ENCODE results near the gene ACAT2.
A peak's percentile ranks its signal among the peaks of the same experiment; 100 is the strongest.
"Not testable (repeated sequence)": the region's sequence is repeated elsewhere in the genome, so short reads cannot be mapped to it uniquely, and the experiment has no call there.

Gene ACAT2

GRCh38 chr6:159762681-159763293 lies 942 bp downstream of the ACAT2 start:
- FAIRE-seq (no peak), DNase-seq (ENCODE audit: insufficient read length, low spot score) (no peak)

- no peak for FAIRE-seq
Observed at GRCh38 chr6:159766906-159767305, 5.1 kb downstream of the ACAT2 start.

DNA sequence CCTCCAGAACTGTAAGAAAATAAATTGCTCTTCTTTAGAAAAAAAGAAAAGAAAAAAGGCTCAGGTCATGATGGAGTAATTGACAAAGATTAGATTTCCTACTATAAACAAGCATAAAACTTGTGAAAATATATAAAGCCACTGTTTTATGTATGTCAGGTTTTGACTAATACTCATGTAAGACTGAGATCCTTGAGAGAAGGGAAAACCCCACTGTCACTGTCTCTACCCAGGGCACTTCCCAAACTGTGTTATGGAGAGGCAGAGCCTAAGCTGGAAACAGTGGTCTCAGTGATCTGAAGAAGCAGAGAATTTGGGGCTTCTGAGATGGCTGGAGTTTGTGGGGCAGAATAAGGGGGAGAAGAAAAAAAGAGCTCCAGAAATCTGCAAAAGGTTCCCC lies 7.6 kb downstream of the ACAT2 start:
- no peak for DNase-seq (ENCODE audit: insufficient read length, low spot score)
- no peak for FAIRE-seq

More at GRCh38 chr6:159766906-159767305, 5.1 kb downstream of the ACAT2 start:
- no peak for DNase-seq (ENCODE audit: insufficient read length, low spot score)

- FAIRE-seq (no peak), DNase-seq (ENCODE audit: insufficient read length, low spot score) (no peak)
Observed at GRCh38 chr6:159772196-159772595, 10.4 kb downstream of the ACAT2 start.

DNA sequence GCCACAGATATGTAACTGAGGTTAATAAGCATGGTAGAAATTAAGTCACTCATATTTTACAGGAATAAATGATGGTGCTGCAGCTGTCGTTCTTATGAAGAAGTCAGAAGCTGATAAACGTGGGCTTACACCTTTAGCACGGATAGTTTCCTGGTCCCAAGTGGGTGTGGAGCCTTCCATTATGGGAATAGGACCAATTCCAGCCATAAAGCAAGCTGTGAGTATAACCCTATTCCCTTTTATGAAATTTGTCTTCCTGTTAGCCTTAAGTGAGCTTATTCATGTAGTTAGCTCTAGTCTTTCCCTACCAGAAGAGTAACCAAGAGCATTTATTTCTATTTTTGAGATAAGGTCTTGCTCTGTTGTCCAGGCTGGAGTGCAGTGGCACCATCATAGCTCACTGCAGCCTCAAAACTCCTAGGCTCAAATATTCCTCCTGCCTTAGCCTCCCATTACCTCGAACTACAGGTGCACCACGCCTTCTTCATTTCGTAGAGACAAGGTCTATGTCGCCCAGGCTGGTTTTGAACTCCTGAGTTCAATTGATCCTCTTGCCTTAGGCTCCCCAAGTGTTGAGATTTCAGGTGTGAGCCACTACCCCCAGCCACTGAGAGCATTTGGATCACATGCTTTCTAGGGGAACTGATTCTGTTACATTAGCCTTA lies 15.5 kb downstream of the ACAT2 start:
- FAIRE-seq (no peak), DNase-seq (ENCODE audit: insufficient read length, low spot score) (no peak)

DNA sequence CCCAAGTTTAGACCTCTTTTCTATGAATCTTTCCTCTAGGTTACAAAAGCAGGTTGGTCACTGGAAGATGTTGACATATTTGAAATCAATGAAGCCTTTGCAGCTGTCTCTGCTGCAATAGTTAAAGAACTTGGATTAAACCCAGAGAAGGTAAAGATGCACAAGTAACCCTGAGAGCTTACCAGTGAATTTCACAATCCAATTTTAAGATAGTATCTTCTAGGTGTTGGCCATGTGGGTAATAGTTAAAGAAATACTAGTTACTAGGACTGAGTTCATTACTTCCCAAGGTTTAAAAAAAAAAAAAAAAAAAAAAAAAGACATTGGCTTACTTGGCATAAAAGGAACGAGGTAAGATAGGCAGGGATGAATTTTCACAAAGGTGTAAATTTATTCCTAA lies 16.3 kb downstream of the ACAT2 start:
- DNase-seq (ENCODE audit: insufficient read length, low spot score): no peak
- no peak for FAIRE-seq

DNA sequence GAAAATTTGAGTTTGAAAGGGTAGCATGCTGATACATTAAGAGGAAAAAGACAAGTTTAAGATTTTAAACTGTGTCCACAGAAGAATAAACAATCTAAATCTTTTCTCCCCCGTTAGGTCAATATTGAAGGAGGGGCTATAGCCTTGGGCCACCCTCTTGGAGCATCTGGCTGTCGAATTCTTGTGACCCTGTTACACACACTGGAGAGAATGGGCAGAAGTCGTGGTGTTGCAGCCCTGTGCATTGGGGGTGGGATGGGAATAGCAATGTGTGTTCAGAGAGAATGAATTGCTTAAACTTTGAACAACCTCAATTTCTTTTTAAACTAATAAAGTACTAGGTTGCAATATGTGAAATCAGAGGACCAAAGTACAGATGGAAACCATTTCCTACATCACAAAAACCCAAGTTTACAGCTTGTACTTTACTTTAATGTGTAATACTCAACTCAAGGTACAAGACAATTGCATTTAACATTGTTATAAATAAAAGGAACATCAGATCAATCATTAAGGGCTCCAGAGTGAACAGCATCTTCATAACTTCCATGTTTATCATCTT lies 16.8 kb downstream of the ACAT2 start:
- no peak for FAIRE-seq
- DNase-seq (ENCODE audit: insufficient read length, low spot score): no peak

- no peak for DNase-seq (ENCODE audit: insufficient read length, low spot score)
- no peak for FAIRE-seq
Observed at GRCh38 chr6:159788276-159788675, 26.4 kb downstream of the ACAT2 start.

GRCh38 chr6:159788753-159789376 lies 27.0 kb downstream of the ACAT2 start:
- FAIRE-seq (no peak), DNase-seq (ENCODE audit: insufficient read length, low spot score) (peak; percentile 24)

DNA sequence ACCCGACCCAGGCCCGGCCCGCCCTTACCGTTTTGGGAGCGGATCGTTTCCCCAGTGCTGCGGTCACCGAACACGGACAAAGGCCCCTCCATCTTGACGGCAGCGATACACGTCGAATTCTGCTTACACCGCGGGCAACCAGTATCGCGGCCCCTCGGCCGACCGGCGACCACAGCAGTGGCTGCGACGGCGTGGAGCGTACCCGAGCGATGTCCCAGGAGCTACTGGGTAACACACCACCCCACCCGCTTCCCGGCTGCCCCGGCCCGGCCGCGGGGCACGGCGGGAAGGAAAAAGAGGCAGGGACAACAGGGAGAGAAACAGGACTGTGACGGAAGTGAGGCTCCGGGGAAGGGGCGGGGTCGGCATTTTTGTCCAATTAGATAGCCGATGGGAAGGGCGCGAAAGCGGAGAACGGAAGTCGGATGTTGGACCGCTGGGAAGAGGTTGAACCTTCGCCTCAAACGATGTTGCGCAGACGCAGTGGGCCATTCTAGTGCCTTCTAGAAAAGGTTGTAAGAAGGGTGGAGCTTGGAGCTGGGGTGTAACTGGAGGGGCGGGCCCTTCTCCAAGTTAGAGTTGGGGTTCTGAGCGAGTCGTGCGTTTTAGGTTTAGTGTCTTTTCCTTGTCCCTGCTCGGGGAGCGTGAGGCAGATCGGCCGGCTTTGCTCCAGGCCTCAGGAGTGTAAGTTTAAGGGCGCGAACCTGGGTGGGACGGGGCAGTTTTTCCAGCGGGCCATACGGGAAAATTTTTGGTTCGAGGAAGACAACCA lies 27.7 kb downstream of the ACAT2 start, which contains the start of gene TCP1:
TSS of gene TCP1 (minus strand) at position 226 of the 772 bp plus-strand sequence. CDS start at position 92, 134 bp downstream.
- FAIRE-seq (peak; percentile 93), DNase-seq (ENCODE audit: insufficient read length, low spot score) (peak; percentile 90)

DNA sequence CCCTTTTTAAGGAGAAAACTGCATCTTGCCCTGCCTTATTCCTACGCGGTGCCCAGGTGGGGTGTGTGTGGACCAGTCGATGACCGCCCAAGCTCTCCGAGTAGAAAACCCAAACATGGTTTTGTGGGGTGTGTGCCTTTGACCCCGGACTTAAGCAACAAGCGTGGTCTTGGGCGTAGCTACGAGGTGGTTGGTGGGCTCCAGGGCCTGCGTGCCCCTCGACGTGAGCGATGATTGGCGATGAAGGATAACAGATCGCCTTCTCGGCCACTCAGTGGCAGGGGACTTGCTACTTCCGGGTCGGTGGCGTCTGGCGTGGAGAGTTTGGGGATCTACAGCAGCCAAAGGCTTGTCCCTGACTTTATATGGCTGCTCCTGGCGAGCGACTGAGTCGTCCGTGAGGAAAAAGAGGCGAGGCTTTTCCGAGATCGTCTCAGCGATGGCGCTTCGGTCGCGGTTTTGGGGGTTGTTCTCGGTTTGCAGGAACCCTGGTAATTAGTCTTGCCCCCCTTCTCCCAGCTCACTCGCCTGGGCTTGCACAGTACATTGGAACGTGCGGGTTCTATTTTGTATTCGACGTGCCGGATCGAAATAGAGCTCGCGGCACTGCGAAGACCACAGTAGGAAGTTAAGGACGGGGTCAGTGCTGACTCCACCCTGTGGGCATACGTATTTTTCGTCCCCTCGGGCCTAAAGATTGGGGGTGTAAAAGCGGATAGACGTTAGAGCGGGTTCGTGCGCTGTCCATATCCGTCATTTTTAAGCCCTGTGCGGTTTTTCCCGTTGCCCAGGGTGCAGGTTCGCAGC lies 28.5 kb downstream of the ACAT2 start, which contains the start of gene MRPL18:
TSS of gene MRPL18 (plus strand) at position 319 of the 807 bp plus-strand sequence. CDS start at position 440, 121 bp downstream.
- FAIRE-seq (no peak), DNase-seq (ENCODE audit: insufficient read length, low spot score) (peak; percentile 93)

- no peak for DNase-seq (ENCODE audit: insufficient read length, low spot score)
- no peak for FAIRE-seq
Observed at GRCh38 chr6:159790956-159791598, 29.2 kb downstream of the ACAT2 start.

DNA sequence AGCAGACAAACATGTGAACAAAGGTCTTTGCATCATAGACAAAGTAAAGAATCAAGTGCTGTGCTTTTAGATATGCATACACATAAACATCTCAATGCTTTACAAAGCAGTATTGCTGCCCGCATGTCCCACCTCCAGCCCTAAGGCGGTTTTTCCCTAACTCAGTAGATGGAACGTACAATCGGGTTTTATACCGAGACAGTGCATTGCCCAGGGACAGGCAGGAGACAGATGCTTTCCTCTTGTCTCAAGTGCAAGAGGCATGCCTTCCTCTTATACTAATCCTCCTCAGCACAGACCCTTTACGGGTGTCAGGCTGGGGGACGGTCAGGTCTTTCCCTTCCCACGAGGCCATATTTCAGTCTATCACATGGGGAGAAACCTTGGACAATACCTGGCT lies 33.1 kb downstream of the ACAT2 start:
- DNase-seq (ENCODE audit: insufficient read length, low spot score); FAIRE-seq: not testable (repeated sequence)

- DNase-seq (ENCODE audit: insufficient read length, low spot score) (no peak), FAIRE-seq (no peak)
Observed at GRCh38 chr6:159797554-159797953, 35.7 kb downstream of the ACAT2 start.

- FAIRE-seq (no peak), DNase-seq (ENCODE audit: insufficient read length, low spot score) (no peak)
Observed at GRCh38 chr6:159800141-159800865, 38.5 kb downstream of the ACAT2 start, which contains the start of gene PNLDC1. Gene PNLDC1 (plus strand): TSS chr6:159800276. CDS start chr6:159800308, 32 bp downstream.

DNA sequence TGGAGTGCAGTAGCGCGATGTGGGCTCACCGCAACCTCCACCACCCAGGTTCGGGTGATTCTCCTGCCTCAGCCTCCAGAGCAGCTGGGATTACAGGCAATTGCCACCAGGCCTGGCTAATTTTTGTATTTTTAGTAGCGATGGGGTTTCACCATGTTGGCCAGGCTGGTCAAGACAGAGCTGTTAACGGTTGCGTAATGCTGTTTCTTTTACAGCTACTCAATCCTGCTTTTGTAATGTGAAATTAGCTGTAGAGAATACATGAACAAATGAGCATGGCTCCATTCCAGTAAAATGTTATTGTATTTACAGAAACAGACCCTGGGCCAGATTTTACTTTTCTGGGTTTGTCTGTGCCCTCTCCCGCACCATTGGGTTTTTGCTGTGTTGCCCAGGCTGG lies 40.1 kb downstream of the ACAT2 start:
- FAIRE-seq: no peak
- DNase-seq (ENCODE audit: insufficient read length, low spot score): no peak

DNA sequence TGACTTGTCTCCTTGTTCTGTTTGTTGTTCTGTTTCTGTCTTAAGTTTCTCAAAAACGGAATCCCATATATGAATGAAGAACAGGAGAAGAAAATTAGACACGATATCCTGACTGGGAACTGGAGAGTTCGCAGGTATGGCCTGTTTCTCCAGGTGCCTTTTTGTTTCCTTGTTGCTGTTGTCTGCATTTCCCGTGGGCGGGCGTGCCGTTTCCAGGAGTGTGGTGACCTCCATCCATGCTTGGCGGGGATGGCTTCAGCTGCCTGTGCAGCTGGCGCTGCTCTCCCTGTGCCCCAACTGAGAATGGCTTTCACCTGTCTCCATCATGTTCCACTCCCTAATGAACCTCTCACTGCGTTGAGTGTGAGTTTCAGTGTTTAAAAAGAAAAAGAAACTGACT lies 42.7 kb downstream of the ACAT2 start:
- FAIRE-seq (no peak), DNase-seq (ENCODE audit: insufficient read length, low spot score) (no peak)

- DNase-seq (ENCODE audit: insufficient read length, low spot score): no peak
- no peak for FAIRE-seq
Observed at GRCh38 chr6:159805440-159806020, 43.7 kb downstream of the ACAT2 start.
